ENCODE data around the gene IL10RB.

GRCh38 chr21:33305938-33306337 is 39.8 kb downstream of the IL10RB start:
- no peak for TF ChIP-seq POLR2AphosphoS5 (IDR thresholded peaks at IDR 0.05; ENCODE audit: insufficient read depth in 1 of 2, low read depth in 1 of 2)
- TF ChIP-seq, protein P1, sequence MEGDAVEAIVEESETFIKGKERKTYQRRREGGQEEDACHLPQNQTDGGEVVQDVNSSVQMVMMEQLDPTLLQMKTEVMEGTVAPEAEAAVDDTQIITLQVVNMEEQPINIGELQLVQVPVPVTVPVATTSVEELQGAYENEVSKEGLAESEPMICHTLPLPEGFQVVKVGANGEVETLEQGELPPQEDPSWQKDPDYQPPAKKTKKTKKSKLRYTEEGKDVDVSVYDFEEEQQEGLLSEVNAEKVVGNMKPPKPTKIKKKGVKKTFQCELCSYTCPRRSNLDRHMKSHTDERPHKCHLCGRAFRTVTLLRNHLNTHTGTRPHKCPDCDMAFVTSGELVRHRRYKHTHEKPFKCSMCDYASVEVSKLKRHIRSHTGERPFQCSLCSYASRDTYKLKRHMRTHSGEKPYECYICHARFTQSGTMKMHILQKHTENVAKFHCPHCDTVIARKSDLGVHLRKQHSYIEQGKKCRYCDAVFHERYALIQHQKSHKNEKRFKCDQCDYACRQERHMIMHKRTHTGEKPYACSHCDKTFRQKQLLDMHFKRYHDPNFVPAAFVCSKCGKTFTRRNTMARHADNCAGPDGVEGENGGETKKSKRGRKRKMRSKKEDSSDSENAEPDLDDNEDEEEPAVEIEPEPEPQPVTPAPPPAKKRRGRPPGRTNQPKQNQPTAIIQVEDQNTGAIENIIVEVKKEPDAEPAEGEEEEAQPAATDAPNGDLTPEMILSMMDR (IDR thresholded peaks at IDR 0.05), result no peak

All from vagina (tissue), 2 donors.